ENCODE measurements around the gene RER1.

The RER1 gene

DNA sequence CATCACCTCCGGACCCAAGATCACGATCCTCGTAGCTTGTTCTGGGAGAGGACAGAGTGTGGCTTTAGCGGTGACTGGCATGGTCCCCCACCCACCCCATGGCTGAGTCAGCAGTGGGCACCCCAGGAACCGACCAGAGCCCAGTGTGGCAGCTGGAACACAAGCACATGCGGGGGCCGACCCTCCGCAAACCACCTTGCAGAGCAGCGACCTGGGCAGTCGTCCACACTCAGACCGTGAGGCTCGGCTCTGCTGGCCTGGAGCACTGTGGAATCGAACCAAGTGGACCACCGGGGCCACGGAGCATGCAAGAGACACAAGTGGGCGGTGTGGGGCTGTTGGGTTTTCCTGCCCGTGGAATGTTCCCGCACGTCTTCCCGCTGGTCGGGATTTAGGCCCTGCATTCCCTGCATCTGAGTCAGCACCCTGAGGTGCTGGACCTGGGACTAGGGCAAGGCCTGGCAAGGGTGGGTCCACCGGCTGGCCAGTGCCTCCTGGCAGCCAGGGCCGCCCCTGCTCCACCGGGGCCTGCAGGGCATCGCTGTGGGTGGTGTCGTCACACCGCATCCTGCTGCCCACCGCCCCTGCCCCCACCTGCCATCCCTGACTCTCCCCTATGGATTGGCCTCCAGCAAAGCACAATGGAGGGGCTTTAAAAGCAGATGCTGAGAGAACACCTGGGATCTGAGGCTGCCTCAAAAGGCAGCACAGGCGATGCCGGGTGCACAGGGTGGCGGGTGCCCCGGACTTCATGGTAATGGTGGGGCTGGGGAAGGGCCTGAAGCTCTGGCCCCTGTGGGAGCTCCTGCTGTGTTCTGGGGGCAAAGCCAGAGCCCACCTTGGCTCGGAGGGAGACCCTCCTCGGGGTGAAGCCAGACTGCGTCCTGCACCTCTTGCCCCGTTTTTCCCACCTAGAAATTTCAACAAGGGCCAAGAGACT, 18.8 kb upstream of the RER1 start:
- H3K4me1 ChIP-seq (ENCODE audit: control insufficient read depth, insufficient read depth, low read length, poor library complexity, severe bottlenecking) = no peaks in the 10 kb centered on the region
- H3K36me3 ChIP-seq (ENCODE audit: control insufficient read depth, insufficient read depth, low read length) = no peaks in the 10 kb centered on the region
- H3K27ac ChIP-seq (ENCODE audit: low read depth, low read length, severe bottlenecking) = no peak overlapping the region
- 94 to 95% methylated on average over 27 to 28 of the region's 36 CpGs for WGBS, 2 experiments (ENCODE audit: insufficient coverage in 2 of 2)
- no peaks in the 10 kb centered on the region for H3K9me3 ChIP-seq (ENCODE audit: control insufficient read depth, low read length)
- no peak overlapping the region for H3K4me3 ChIP-seq (ENCODE audit: extremely low read depth, insufficient read depth, low read length, poor library complexity, severe bottlenecking)

DNA sequence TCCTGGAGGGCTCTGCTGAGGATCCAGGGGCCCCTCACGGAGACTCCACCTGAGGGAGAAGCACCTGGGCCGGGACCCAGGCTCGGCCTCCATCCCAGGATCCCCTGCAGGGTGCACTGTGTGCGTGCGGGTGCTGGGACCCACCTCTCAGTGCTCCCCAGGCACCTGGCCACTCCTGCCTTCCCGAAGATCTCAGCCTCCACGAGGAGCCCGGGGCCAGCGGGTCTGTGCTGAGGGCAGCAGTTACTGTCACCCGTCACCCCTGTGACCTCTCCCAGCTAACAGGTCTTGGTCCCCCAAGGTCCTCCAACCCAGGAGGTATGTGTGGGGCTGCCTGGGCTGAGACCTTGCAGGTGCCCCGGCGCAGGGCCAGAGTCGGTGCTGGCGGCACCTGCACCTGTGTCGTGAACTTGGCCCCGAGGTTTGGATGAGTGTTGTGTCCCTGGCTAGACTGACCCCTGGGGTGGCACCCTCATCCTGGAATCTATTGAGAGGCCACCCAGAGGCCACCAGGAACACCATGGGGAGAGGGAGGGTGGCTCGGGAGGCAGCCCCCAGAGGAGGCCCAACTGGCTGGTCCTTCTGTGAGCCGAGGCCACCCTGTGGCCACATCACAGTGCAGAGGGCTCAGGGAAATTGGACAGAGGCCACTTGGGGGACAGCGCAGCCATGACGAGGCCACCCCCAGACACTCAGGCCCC, 17.9 kb upstream of the RER1 start:
- Histone ChIP-seq H3K27ac (ENCODE audit: low read depth, low read length, severe bottlenecking) (no peak overlapping the region), H3K9me3 (ENCODE audit: control insufficient read depth, low read length) (no peaks in the 10 kb centered on the region), H3K36me3 (ENCODE audit: control insufficient read depth, insufficient read depth, low read length) (no peaks in the 10 kb centered on the region), H3K4me1 (ENCODE audit: control insufficient read depth, insufficient read depth, low read length, poor library complexity, severe bottlenecking) (no peaks in the 10 kb centered on the region), H3K4me3 (ENCODE audit: extremely low read depth, insufficient read depth, low read length, poor library complexity, severe bottlenecking) (no peak overlapping the region)
- 89 to 91% methylated on average over 12 to 18 of the region's 20 CpGs for WGBS, 2 experiments (ENCODE audit: insufficient coverage in 2 of 2)

DNA sequence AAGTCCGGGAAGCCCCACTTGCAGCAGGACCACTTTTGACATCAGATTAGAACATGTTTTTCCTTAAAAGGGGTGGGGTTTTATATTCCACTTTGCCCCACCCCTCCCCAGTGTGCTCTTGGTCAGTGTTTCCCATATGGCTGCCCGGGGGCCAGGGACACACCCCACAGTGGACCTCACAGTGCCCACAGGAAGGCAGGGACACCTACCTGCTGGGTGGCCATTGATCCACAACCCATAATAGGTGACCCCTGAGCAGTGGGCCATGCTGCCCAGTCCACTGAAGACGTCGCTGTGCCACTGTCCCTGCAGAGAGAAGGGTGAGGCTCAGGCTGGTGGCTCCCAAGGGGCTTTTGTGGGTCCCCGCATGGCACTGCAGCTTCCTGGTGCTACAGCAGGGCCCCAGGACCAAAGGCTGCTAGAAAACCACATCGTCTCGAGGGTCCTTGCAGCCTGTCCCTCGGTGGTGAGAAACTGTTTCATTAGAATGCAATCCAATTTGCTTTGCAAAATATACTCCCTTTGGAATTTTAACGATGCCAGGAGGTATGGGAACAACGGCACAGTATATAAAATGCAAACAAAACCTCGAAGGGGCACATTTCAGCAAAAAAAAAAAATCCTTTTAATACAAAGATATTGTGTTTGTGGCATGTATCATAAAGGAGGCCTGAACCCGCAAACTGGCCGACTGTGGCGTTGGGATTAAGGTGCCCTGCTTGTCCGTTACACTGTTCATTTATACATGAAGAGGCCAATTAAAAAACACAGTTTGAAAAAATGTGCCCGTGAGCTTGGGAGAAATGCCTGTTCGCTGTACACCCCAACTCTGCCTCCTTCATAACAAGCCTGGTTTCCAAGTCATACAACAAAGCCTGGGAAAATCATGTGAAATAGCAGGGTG, 17.1 kb upstream of the RER1 start:
- Histone ChIP-seq H3K9me3 (ENCODE audit: control insufficient read depth, low read length) (no peaks in the 10 kb centered on the region), H3K27ac (ENCODE audit: low read depth, low read length, severe bottlenecking) (no peak overlapping the region), H3K36me3 (ENCODE audit: control insufficient read depth, insufficient read depth, low read length) (no peaks in the 10 kb centered on the region), H3K4me3 (ENCODE audit: extremely low read depth, insufficient read depth, low read length, poor library complexity, severe bottlenecking) (no peak overlapping the region), H3K4me1 (ENCODE audit: control insufficient read depth, insufficient read depth, low read length, poor library complexity, severe bottlenecking) (no peaks in the 10 kb centered on the region)
- WGBS, 2 experiments (ENCODE audit: insufficient coverage in 2 of 2) = 84 to 89% methylated on average over 9 to 13 of the region's 17 CpGs

DNA sequence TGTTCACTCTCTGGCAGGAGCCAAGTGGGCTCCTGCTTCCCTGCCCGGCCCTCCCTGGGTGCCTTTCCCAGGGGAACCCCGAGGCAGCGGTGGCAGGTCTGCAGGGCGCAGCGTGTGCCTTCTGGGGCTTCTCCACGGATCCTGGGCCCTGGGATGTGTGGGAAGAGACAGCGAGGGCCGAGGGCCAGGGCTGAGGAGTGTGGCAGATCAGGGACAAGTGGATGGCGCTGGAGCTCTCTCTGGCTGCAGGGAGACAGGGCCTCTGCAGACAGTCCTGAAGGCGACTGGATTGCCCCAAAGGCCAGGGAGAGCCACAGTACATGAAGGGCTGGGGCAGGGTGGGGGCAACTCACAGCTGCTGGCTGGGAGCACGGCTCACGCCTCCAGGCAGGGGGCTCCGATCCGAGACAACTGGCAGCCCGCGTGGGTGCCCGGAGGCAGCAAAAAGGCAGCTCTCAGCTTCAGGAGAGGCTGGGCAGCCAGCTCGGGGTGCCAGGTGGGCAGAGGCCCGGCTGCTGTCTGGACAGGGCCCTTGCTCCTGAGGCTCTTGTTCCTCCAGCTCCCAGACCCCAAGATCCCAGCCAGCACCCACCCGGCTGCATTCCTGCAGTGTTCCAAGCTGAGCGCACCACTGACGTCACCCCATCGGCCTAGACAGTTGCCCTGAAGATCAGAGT, 16.3 kb upstream of the RER1 start:
- Histone ChIP-seq H3K4me3 (ENCODE audit: extremely low read depth, insufficient read depth, low read length, poor library complexity, severe bottlenecking) (no peak overlapping the region), H3K9me3 (ENCODE audit: control insufficient read depth, low read length) (no peaks in the 10 kb centered on the region), H3K36me3 (ENCODE audit: control insufficient read depth, insufficient read depth, low read length) (no peaks in the 10 kb centered on the region), H3K4me1 (ENCODE audit: control insufficient read depth, insufficient read depth, low read length, poor library complexity, severe bottlenecking) (no peaks in the 10 kb centered on the region), H3K27ac (ENCODE audit: low read depth, low read length, severe bottlenecking) (no peak overlapping the region)
- 88 to 93% methylated on average over 22 to 23 of the region's 23 CpGs for WGBS, 2 experiments (ENCODE audit: insufficient coverage in 2 of 2)

DNA sequence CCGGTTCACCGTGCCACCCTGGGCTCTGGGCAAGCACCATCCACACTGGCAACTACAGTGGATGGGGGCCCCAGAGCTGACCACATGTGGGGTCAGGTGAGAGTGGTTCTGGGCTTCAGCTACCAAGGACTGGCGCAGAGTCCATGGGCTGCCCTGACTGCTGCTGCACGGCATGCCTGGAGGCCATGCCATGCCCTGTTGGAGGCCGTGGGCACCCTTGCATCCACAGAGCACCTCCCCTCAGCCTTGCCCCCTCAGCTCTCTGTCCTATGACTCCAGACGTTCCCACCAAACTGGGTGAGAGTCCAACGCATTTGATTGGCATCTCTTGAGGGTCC, 15.7 kb upstream of the RER1 start:
- Histone ChIP-seq H3K27ac (ENCODE audit: low read depth, low read length, severe bottlenecking) (no peak overlapping the region), H3K9me3 (ENCODE audit: control insufficient read depth, low read length) (no peaks in the 10 kb centered on the region), H3K4me1 (ENCODE audit: control insufficient read depth, insufficient read depth, low read length, poor library complexity, severe bottlenecking) (no peaks in the 10 kb centered on the region), H3K36me3 (ENCODE audit: control insufficient read depth, insufficient read depth, low read length) (no peaks in the 10 kb centered on the region), H3K4me3 (ENCODE audit: extremely low read depth, insufficient read depth, low read length, poor library complexity, severe bottlenecking) (no peak overlapping the region)
- WGBS, 2 experiments (ENCODE audit: insufficient coverage in 2 of 2) = 92 to 98% methylated on average over 6 to 7 of the region's 7 CpGs

DNA sequence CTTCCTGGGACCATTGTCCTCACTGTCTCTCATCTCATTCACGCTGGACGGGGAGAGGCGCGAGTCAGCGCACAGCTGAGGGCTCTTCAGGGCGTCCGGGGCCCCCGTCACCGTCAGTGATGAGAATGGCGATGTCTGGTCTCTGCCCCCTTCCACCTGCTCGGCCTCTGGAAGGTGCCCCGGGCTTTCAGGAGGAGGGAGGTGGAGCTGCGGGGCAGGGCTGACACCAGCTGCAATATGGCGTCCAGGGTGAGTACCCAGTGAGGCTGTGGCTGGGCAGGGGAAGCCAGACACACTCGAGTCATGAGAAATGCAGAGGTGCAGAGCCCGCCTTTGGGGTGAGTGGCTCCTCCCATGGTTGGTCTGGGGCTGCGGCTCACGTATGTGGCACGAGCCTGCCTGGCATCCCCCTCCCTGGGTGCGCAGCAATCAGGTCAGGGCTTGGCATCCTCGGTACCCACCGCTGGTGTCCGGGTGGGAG, 15.3 kb upstream of the RER1 start:
- 92 to 96% methylated on average over 19 to 23 of the region's 23 CpGs for WGBS, 2 experiments (ENCODE audit: insufficient coverage in 2 of 2)
- H3K4me1 ChIP-seq (ENCODE audit: control insufficient read depth, insufficient read depth, low read length, poor library complexity, severe bottlenecking) = peaks cover under 1% of the 10 kb centered on the region

DNA sequence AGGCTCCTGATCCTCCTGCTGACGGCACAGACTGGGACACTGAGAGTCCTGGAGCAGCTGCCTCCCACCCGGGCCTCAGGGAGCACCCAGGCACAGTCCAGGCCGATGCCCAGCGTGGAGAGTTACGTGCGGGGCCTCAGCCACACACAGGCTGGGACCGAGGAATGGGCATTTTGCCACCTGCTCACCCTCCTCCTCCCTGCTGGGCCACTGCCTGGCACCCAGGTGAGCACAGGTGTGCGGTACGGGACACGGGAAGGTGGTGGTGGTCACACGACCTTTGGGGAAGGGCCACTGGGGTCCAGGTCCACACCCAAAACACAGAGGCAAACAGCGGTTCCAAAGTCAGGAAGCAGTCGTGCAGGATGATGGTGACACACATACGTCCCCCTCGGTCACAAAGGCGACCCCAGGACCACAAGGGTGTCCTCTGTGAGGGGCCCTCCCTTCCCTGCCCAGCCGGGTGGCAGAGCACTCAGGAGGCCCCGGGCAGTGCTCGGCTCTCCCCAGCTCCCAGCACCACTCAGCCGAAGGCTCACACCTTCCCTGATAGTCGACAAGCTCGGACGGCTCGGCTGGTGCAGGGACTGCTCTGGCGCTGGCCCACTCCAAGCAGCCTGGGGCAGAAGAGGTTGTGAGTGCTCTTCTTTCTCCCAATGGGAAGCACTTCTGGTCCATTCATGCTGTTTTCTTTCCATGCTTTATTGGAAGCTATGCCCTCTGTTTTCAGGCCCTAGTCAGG, 14.5 kb upstream of the RER1 start:
- no peak overlapping the region for H3K27ac ChIP-seq (ENCODE audit: low read depth, low read length, severe bottlenecking)

More for the DNA sequence above, 15.3 kb upstream of the RER1 start:
- Histone ChIP-seq H3K27ac (ENCODE audit: low read depth, low read length, severe bottlenecking) (no peak overlapping the region), H3K9me3 (ENCODE audit: control insufficient read depth, low read length) (no peaks in the 10 kb centered on the region), H3K36me3 (ENCODE audit: control insufficient read depth, insufficient read depth, low read length) (no peaks in the 10 kb centered on the region), H3K4me3 (ENCODE audit: extremely low read depth, insufficient read depth, low read length, poor library complexity, severe bottlenecking) (no peak overlapping the region)

DNA sequence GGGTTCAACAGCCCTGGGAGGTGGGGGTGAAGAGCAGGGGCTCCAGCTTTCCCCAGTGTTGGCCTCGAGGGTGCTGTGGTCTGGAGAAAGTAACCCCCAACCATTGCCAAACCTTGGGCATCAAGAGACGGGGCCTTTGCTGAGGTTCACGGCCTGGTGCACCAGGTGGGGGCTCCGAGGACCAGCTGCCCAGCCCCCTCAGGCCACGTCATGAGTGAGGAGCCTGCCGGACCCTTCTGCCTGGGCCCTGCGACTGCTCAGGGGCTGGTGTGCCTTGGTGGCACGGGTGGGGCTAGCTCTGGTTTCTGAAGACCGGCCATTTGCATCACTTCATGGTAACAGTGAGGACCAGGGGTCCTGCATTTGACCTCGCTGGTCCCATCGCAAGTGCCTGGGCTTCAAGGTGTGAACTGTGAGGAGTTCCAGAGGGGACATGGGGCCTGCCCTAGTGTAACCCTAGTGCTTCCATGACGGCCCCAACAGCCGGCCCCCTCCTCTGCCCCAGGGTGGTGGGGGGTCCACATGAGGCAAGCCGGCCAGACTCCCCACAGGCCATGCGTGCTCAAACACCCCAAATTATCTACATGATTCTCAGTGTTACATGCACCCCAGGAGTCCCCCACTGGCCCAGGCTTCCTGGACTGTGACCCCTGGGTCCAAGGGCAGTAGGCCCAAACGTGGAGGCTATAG, 13.7 kb upstream of the RER1 start:
- no peaks in the 10 kb centered on the region for H3K36me3 ChIP-seq (ENCODE audit: control insufficient read depth, insufficient read depth, low read length)
- peaks cover 4% of the 10 kb centered on the region for H3K4me1 ChIP-seq (ENCODE audit: control insufficient read depth, insufficient read depth, low read length, poor library complexity, severe bottlenecking)
- 89 to 91% methylated on average over 13 of the region's 16 CpGs for WGBS, 2 experiments (ENCODE audit: insufficient coverage in 2 of 2)
- no peak overlapping the region for H3K4me3 ChIP-seq (ENCODE audit: extremely low read depth, insufficient read depth, low read length, poor library complexity, severe bottlenecking)
- H3K9me3 ChIP-seq (ENCODE audit: control insufficient read depth, low read length) = no peaks in the 10 kb centered on the region
- H3K27ac ChIP-seq (ENCODE audit: low read depth, low read length, severe bottlenecking) = no peak overlapping the region

More for the DNA sequence above, 14.5 kb upstream of the RER1 start:
- no peaks in the 10 kb centered on the region for H3K9me3 ChIP-seq (ENCODE audit: control insufficient read depth, low read length)
- peaks cover 4% of the 10 kb centered on the region for H3K4me1 ChIP-seq (ENCODE audit: control insufficient read depth, insufficient read depth, low read length, poor library complexity, severe bottlenecking)
- H3K4me3 ChIP-seq (ENCODE audit: extremely low read depth, insufficient read depth, low read length, poor library complexity, severe bottlenecking) = no peak overlapping the region
- no peaks in the 10 kb centered on the region for H3K36me3 ChIP-seq (ENCODE audit: control insufficient read depth, insufficient read depth, low read length)
- 91 to 93% methylated on average over 19 to 22 of the region's 25 CpGs for WGBS, 2 experiments (ENCODE audit: insufficient coverage in 2 of 2)

DNA sequence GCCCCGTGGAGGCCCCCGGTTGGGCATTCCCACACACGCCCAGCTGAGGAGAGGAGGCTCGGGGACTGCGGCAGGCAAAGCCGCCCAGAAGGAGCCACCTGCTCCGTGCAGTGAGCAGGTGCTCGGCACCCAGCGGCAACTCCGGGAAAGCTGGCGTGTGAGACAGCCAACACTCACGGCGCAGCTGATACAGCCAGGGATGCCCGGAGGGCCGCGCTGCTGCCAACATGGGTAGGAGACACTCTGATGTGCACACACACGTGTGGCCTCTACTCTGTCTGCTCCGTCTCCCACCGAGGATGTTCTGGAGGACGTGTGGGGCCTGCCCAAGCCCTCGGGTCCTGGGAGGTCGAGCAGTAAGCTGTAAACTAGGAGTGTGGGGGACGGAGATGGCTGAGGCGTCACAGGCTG, 13.2 kb upstream of the RER1 start:
- WGBS, 2 experiments (ENCODE audit: insufficient coverage in 2 of 2) = 92 to 97% methylated on average over 23 of the region's 24 CpGs

More for the DNA sequence above, 13.2 kb upstream of the RER1 start:
- H3K27ac ChIP-seq (ENCODE audit: low read depth, low read length, severe bottlenecking) = no peak overlapping the region
- H3K9me3 ChIP-seq (ENCODE audit: control insufficient read depth, low read length) = no peaks in the 10 kb centered on the region
- no peaks in the 10 kb centered on the region for H3K36me3 ChIP-seq (ENCODE audit: control insufficient read depth, insufficient read depth, low read length)
- no peak overlapping the region for H3K4me3 ChIP-seq (ENCODE audit: extremely low read depth, insufficient read depth, low read length, poor library complexity, severe bottlenecking)
- peaks cover 4% of the 10 kb centered on the region for H3K4me1 ChIP-seq (ENCODE audit: control insufficient read depth, insufficient read depth, low read length, poor library complexity, severe bottlenecking)
